ENCODE data around the gene CAMSAP1.

Gene CAMSAP1

DNA sequence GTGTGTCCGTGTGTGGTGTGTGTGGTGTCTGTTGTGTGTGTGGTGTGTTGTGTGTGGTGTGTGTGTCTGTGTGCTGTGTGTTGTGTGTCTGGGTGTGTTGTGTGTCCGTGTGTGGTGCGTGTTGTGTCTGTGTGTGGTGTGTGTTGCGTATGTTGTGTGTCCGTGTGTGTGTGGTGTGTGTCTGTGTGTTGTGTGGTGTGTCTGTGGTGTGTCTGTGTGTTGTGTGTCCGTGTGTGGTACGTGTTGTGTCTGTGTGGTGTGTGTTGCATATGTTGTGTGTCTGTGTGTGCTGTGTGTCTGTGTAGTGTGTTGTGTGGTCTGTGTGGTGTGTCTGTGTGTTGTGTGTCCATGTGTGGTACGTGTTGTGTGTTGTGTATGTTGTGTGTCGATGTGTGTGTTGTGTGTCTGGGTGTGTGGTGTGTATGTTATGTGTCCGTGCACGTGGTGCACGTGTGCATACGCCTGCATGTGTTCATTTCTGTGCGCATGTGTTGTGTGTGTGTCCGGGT lies 133.1 kb downstream of the CAMSAP1 start:
- peaks cover 2% of the 10 kb centered on the region for H3K27me3 Mint-ChIP-seq
- no peaks in the 10 kb centered on the region for H3K36me3 Mint-ChIP-seq
- H3K9me3 Mint-ChIP-seq = no peaks in the 10 kb centered on the region
- no peaks in the 10 kb centered on the region for H3K4me1 Mint-ChIP-seq
- no peak for ATAC-seq (ENCODE audit: low read depth)
- no peak overlapping the region for H3K27ac Mint-ChIP-seq
- no peak for DNase-seq (ENCODE audit: low spot score in 2 of 2)
- no peak overlapping the region for H3K4me3 Mint-ChIP-seq

DNA sequence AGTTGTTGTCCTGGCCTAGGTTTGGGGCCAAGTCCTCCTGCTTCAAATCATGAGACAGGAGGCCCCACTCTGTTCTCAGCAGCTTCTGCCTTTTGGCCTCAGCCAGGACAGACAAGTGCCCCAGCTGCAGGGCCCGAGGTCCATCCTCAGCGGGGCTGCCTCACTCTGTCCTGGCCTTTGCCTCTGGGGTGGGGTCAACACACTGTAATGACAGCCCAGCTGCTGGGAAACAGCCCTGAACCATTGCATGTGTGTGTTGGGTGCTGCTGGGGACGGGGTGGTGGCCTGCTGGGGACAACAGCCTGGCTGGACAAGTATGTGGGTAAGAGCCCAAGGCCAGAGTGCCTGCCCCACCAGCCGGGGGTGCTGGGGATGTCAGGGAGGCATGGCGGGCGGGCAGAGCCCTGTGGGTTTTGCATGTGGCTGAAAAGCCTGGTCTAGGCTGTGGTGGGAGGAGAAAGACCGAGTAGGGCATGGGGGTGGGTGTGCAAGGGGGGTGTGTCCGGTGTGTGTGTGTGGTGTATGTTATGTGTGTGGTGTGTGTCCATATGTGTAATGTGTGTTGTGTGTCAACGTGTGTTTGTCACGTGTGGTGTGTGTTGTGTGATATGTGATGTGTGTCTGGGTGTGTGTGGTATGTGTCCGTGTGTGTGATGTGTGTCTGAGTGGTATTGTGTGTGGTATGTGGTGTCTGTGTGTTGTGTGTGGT lies 133.7 kb downstream of the CAMSAP1 start:
- ATAC-seq (ENCODE audit: low read depth) (no peak), DNase-seq (ENCODE audit: low spot score in 2 of 2) (no peak)
- no peaks in the 10 kb centered on the region for H3K36me3 Mint-ChIP-seq
- H3K27me3 Mint-ChIP-seq = peaks cover 7% of the 10 kb centered on the region
- no peaks in the 10 kb centered on the region for H3K4me1 Mint-ChIP-seq
- no peak overlapping the region for H3K27ac Mint-ChIP-seq
- no peak overlapping the region for H3K4me3 Mint-ChIP-seq
- H3K9me3 Mint-ChIP-seq = no peaks in the 10 kb centered on the region

DNA sequence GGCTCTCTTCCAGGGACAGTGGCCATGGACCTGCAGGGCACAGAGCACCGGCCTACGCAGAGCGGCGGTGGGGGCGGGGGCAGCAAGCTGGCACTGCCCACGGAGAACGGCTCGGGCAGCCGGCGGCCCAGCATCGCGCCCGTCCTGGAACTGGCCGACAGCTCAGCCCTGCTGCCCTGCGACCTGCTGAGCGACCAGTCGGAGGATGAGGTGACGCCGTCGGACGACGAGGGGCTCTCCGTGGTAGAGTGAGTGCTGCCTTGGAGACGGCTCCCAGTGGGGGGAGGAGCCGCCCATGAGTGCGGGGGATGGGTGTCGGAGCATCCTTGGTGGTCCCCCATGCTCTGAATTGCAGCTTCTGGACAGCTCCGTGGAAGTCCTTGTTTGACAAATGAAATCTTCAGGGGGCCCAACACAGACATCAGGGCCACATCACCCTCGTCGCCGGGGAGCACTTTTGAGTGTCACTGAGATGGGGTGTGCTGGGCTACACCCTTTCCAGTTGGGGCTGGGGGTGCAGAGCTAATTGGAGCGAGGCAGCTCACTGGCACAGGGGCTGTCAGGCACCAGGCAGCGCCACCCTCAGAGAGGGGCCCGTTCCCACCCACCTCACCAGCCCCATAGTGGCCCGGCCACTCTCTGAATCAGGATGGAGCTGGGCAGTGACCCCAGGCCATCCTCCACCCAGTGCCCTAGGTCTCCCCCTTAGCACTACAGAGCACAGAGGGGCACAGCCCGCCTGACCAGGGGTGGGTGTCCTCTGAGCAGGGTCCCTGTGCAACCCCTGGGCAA lies 134.4 kb downstream of the CAMSAP1 start:
- DNase-seq (ENCODE audit: low spot score in 2 of 2) (no peak), ATAC-seq (ENCODE audit: low read depth) (no peak)
- no peaks in the 10 kb centered on the region for H3K4me1 Mint-ChIP-seq
- no peaks in the 10 kb centered on the region for H3K9me3 Mint-ChIP-seq
- peaks cover 7% of the 10 kb centered on the region for H3K27me3 Mint-ChIP-seq
- no peak overlapping the region for H3K27ac Mint-ChIP-seq
- no peaks in the 10 kb centered on the region for H3K36me3 Mint-ChIP-seq
- no peak overlapping the region for H3K4me3 Mint-ChIP-seq

DNA sequence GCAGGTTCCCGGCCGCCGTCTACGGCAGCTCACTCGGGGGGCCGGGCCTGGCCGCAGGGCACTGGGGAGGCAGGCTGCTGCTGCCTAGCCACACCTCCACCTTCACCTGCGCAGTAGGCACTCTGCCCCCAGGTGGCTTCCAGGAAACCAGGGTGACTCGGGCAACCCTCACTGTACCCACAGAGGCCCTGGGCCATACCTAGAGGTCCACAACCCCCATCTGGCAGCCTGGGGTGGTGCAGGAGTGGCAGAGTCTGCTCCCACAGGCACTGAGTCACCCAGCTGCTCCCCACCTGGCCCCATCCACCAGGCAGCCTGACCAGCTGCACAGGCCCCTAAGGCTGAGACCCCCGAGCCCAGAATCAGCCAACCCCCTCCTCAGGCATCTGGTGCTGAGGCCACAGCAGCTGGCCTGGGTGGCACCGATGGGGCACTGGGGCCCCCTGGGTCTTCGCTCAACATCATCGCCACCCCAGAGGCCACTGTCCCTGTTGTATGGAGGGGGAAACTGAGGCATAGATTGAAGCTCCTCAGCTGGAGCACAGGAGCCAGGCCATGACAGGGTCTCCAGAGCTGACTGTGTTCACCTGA lies 135.2 kb downstream of the CAMSAP1 start:
- H3K9me3 Mint-ChIP-seq = no peaks in the 10 kb centered on the region
- H3K4me3 Mint-ChIP-seq = no peak overlapping the region
- no peaks in the 10 kb centered on the region for H3K36me3 Mint-ChIP-seq
- ATAC-seq (ENCODE audit: low read depth) (no peak), DNase-seq (ENCODE audit: low spot score in 2 of 2) (no peak)
- peaks cover 7% of the 10 kb centered on the region for H3K27me3 Mint-ChIP-seq
- no peak overlapping the region for H3K27ac Mint-ChIP-seq
- H3K4me1 Mint-ChIP-seq = no peaks in the 10 kb centered on the region

DNA sequence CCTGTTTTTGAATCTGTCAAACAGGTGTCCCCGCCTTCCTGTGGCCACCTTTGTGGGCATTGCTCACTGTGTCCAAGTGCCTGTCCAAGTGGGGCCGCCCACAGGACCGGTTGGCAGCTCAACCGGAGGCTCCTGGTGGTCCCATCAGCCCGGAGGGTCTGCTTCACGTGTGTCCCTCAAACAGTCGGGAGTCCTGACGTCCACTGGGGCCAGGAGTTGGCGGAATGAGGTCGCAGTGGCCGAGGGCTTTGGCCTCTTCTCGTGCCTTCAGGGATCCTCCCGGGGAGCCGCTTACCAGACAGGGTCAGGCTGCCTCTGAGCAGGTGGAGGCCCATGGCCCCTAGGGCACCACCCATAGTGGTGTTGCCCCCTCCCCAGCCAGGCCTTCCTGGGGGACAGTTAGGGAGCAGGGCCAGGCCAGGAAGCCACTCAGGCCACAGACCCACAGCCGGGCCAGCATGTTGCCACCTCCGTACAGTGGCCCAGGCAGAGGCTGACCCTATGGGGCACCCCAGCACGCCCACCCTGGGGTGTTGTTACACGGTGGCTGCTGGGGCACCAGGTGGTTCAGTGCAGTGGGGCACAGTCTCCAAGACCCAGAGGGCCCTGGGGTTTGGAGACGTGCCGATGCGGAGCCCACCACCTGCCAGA lies 135.8 kb downstream of the CAMSAP1 start:
- no peaks in the 10 kb centered on the region for H3K36me3 Mint-ChIP-seq
- no peaks in the 10 kb centered on the region for H3K4me1 Mint-ChIP-seq
- no peak overlapping the region for H3K27ac Mint-ChIP-seq
- peaks cover 7% of the 10 kb centered on the region for H3K27me3 Mint-ChIP-seq
- ATAC-seq (ENCODE audit: low read depth) = no peak
- DNase-seq (ENCODE audit: low spot score in 2 of 2) = no peak
- no peak overlapping the region for H3K4me3 Mint-ChIP-seq
- no peaks in the 10 kb centered on the region for H3K9me3 Mint-ChIP-seq

DNA sequence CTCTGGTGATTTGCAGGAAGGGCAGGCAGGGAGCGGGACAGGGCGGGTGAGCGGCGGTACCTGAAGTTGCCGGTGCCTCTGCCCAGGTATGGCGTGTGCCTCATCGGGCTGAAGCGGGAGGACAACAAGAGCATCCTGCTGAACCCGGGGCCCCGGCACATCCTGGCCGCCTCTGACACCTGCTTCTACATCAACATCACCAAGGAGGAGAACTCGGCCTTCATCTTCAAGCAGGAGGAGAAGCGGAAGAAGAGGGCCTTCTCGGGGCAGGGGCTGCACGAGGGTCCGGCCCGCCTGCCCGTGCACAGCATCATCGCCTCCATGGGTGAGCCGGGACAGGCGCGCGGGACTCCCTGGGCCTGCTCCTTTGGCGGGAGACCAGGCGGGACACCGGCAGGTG lies 136.6 kb downstream of the CAMSAP1 start:
- Mint-ChIP-seq H3K36me3 (no peaks in the 10 kb centered on the region), H3K9me3 (no peaks in the 10 kb centered on the region), H3K27ac (no peak overlapping the region), H3K27me3 (peaks cover 7% of the 10 kb centered on the region), H3K4me1 (no peaks in the 10 kb centered on the region), H3K4me3 (no peak overlapping the region)
- ATAC-seq (ENCODE audit: low read depth) (no peak), DNase-seq (ENCODE audit: low spot score in 2 of 2) (no peak)

DNA sequence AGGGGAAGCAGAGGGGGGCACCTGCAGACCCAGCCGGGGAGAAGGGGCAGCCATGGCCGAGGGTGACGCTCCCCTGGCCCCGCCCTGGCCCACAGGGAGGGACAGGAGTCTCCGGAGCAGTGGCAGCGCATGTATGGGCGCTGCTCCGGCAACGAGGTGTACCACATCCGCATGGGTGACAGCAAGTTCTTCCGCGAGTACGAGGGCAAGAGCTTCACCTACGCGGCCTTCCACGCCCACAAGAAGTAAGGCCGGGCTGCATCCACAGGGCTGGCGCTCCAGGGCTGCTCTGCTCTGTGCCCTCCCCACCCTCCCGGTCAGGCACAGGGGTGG lies 137.2 kb downstream of the CAMSAP1 start:
- H3K4me3 Mint-ChIP-seq = no peak overlapping the region
- H3K36me3 Mint-ChIP-seq = no peaks in the 10 kb centered on the region
- no peaks in the 10 kb centered on the region for H3K9me3 Mint-ChIP-seq
- H3K27me3 Mint-ChIP-seq = peaks cover 7% of the 10 kb centered on the region
- DNase-seq (ENCODE audit: low spot score in 2 of 2) = no peak
- H3K27ac Mint-ChIP-seq = no peak overlapping the region
- no peak for ATAC-seq (ENCODE audit: low read depth)
- H3K4me1 Mint-ChIP-seq = no peaks in the 10 kb centered on the region

DNA sequence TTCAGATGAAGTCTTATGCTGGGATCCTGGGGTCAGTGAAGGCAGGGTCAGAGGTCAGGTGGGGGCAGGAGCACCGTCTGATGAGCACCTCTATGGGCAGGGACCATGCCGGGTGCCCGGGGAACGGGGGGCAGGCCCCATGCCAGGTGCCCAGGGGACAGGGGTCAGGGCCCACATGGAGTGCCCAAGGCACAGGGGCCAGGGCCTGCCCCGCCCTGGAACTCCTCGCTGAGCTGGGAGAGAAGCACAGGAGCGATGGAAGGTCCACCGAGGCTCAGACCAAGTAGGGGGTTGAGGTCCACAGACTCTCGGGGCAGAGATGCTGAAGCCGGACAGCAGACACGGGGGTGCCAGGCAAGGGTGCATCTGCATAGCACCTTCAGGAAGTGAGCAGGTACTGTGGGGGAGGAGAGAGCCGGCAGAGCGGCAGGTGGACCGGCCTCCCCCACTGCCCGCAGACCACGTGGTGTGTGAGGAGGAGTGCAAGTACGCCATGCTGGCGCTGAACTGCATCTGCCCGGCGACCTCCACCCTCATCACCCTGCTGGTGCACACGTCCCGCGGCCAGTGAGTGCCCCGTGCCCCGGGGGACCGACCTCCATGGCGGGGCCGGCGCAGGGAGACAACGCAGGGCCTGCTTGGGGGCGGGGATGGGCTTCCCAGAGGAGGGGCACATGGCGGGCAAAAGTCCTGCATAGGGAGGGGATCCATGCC lies 137.7 kb downstream of the CAMSAP1 start:
- H3K4me3 Mint-ChIP-seq = no peak overlapping the region
- no peaks in the 10 kb centered on the region for H3K4me1 Mint-ChIP-seq
- DNase-seq (ENCODE audit: low spot score in 2 of 2) (no peak), ATAC-seq (ENCODE audit: low read depth) (no peak)
- H3K27ac Mint-ChIP-seq = no peak overlapping the region
- H3K27me3 Mint-ChIP-seq = peaks cover 7% of the 10 kb centered on the region
- no peaks in the 10 kb centered on the region for H3K36me3 Mint-ChIP-seq
- no peaks in the 10 kb centered on the region for H3K9me3 Mint-ChIP-seq

DNA sequence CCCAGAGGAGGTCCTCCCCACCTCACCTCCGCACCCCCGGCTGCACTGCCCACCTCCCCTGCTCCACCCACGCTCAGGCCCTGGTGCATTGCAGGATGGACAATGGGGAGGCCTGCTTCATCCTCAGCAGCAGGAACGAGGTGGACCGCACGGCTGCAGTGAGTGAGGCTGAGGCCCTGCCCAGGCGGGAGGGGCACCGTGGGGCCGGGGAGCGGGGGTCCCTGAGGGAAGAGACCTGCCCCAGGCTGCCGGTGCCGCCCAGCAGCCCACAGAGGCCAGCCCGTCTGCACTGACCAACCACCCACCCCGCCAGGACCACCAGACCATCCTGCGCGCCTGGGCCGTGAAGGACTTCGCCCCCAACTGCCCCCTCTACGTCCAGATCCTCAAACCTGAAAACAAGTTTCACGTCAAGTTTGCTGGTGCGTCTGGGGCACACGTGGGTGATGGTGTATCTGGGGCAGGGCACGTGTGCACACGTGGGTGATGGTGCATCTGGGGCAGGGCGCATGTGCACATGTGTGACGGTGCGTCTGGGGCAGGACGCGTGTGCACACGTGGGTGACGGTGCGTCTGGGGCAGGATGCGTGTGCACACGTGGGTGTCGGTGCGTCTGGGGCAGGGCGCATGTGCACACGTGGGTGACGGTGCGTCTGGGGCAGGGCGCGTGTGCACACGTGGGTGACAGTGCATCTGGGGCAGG lies 138.7 kb downstream of the CAMSAP1 start:
- Mint-ChIP-seq H3K4me1 (no peaks in the 10 kb centered on the region), H3K4me3 (no peak overlapping the region), H3K27me3 (peaks cover 7% of the 10 kb centered on the region), H3K27ac (no peak overlapping the region), H3K36me3 (no peaks in the 10 kb centered on the region), H3K9me3 (no peaks in the 10 kb centered on the region)
- DNase-seq (ENCODE audit: low spot score in 2 of 2) (no peak), ATAC-seq (ENCODE audit: low read depth) (no peak)

DNA sequence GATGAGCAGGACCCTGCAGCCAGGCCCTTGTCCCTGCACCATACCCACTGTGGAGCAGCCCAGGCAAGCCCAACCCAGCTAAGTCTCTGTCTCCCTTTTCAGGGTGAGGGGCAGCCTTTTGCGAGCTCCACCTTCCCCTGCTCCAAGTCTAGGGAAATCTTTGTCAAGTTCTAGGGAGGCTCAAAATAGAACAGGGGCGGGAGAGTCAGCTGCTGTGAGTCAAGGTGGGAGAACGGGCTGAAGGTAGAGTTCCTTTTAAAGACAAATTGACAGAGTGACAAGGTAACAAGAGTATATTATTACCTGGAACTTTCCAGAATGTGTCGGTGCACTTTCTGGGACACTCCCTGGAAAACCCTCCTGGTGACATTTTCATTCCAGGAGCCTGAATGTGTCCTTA lies 140.6 kb downstream of the CAMSAP1 start:
- Mint-ChIP-seq H3K4me3 (no peak overlapping the region), H3K9me3 (no peaks in the 10 kb centered on the region), H3K36me3 (no peaks in the 10 kb centered on the region), H3K4me1 (no peaks in the 10 kb centered on the region), H3K27me3 (peaks cover 7% of the 10 kb centered on the region), H3K27ac (no peak overlapping the region)
- DNase-seq (ENCODE audit: low spot score in 2 of 2) = no peak
- ATAC-seq (ENCODE audit: low read depth) = no peak

DNA sequence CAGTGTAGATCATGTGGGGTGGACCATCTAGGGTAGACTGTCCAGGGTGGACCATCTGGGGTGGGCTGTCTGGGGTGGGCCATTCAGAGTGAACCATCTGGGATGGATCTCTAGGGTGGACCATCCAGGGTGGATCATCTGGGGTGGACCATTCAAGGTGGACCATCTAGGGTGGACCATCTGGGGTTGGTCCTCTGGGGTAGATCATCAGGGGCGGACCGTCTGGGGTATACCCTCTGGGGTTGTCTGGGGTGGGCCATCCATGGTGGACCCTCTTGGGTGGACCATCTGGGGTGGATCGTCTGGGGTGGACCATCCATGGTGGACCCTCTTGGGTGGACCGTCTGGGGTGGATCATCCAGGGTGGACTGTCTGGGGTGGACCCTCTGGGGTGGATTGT lies 141.1 kb downstream of the CAMSAP1 start:
- Mint-ChIP-seq H3K27me3 (peaks cover 7% of the 10 kb centered on the region), H3K4me1 (no peaks in the 10 kb centered on the region), H3K4me3 (no peak overlapping the region), H3K27ac (no peak overlapping the region), H3K36me3 (no peaks in the 10 kb centered on the region), H3K9me3 (no peaks in the 10 kb centered on the region)
- DNase-seq (ENCODE audit: low spot score in 2 of 2) (no peak), ATAC-seq (ENCODE audit: low read depth) (no peak)

DNA sequence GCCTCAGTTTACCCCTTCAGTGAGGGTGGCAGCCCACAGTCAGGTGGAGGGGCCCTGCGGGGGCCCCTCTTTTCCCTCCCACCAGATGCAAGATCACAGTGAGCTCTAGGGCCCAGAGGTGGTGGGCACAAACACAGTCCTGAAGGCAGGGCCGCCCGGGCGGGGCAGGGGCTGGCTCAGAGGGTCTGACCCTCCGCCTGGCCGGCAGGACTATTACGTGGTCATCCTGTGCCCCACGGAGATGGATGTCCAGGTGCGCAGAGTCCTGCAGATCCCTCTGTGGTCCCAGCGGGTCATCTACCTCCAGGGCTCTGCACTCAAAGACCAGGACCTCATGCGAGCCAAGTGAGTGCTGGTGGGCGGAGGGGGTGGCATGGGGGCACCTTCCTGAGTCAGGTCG lies 141.9 kb downstream of the CAMSAP1 start:
- Mint-ChIP-seq H3K36me3 (no peaks in the 10 kb centered on the region), H3K27ac (no peak overlapping the region), H3K27me3 (peaks cover 7% of the 10 kb centered on the region), H3K4me1 (no peaks in the 10 kb centered on the region), H3K9me3 (no peaks in the 10 kb centered on the region), H3K4me3 (no peak overlapping the region)
- ATAC-seq (ENCODE audit: low read depth) (no peak), DNase-seq (ENCODE audit: low spot score in 2 of 2) (no peak)

DNA sequence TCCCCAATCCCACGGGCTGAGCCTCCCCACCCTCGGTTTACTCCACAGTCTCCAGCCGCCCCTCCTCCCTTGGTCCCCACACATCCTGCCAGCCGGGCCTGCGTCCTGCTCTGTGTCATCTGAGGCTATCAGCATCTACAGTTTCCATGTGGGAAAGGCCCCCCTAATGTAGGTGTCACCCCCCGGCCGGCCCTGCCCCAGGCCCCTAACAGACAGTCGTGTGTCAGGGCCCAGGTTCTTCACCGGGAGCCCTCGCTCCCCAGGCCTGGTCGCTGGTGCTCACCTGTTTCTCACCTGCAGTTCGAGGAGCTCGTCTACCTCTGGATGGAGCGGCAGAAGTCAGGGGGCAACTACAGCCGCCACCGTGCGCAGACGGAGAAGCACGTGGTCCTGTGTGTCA lies 142.6 kb downstream of the CAMSAP1 start:
- Mint-ChIP-seq H3K9me3 (no peaks in the 10 kb centered on the region), H3K36me3 (no peaks in the 10 kb centered on the region), H3K27ac (no peak overlapping the region), H3K4me1 (no peaks in the 10 kb centered on the region), H3K4me3 (no peak overlapping the region), H3K27me3 (peaks cover 7% of the 10 kb centered on the region)
- DNase-seq (ENCODE audit: low spot score in 2 of 2) = no peak
- no peak for ATAC-seq (ENCODE audit: low read depth)
